A204.1 (cell line): ENCODE results near the gene MAN2A1.
"Not testable (repeated sequence)": the region's sequence is repeated elsewhere in the genome, so short reads cannot be mapped to it uniquely, and the experiment has no call there.

Experiments used
- FAIRE-seq: peaks from 2 replicates; lab custom pipeline; 2012; peaks lifted over from hg19 to GRCh38; lab: Jason Lieb, UNC

MAN2A1 gene

DNA sequence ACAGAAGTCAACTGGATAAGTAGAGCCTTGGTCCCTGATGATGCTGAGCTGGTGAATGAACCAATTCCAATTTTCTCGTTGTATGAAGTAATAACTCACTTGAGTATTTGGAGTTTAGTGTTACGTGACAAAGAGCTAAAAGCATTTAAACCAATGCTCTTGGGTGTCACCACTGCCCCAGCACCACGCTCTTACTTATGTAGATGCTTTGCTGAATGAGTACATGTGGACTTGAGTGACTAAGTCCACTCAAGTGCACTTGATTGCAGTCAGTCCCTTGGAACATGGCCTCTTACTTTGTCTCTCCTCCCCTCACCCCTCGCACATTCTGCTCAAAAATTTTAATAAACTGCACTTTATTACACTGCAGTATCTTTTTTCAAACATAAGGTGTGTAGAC, 184.0 kb downstream of the MAN2A1 start:
- FAIRE-seq, result no peak

DNA sequence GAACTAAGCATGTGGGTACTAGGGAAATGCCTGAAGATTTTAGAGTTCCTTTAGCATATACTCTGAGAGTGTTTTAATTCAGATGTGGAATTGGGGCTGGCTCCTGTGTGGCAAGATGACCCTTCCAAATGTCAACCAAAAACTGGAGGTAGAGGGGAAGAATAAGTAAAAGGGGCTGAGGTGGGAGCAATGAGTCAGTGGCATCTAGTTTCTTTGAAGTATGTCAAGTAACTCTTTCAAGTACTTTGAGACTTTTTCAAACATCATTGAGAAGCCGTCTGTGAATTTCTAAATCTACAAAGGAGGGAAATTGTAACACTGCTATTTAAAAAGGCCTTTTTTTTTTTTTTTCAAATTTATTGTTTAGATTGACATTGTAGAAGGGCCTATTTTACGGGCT, 184.4 kb downstream of the MAN2A1 start:
- FAIRE-seq, result no peak

DNA sequence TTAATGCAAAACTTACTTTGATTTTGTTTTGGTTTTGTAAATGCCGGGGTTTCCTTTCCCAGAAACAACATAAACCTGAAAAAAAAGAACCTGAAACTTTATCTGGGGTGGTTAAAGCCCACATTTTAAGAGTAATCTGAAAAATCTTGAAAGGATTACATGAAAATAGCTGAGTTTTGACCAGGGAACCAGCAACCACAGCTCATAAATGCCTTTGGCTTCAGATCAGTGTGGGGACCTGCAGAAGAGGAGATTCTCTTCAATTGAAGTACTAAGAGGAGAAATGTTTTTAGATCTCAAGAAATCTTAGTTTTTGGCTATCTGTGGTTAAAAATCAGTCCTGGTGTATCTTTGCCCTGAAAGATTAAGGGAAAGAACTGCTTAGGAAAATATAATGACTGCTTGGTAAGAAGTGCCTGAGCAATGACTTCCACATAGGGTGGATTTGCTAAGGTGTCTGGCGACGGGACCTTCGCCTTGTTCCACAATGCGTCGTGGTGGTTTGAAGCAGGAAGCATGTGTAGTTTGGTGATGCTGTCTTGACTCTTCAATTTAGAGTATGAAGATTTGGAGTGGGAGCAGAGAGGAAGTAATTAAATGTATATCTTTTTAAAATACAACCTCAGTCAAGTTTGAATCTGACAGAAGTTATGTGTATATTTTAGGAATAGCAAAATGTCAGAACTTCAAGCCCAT, 186.5 kb downstream of the MAN2A1 start:
- FAIRE-seq, result no peak

DNA sequence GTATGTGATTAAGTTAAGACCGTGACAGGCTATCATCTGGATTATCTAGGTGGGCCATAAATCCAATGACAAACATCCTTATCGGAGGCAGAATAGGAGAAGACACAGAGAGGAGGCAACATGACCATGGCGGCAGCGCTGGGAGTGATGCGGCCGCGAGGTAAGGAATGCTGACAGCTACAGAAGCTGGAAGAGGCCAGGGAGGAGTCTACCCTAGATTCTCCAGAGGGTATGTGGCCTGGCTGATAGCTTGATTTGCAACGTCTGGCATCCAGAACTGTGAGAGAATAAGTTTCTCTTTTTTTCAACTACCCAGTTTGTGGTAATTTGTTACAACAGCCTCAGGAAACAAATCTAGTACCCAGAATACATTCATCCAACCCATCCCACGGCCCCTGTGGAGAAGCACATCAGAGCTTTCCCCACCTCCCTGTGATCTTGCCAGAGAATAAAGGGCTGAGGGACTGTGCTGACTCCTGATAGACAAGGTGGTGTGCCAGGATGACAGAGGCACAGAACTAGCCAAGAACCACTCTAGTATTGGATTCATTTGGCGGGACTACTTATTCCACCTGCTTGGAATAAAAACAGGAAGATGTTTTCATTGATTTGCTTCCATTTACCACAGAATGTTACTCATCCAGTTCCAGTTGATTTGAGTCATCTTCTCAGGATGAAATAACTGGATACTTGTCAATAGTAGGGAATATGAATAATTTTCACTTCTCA, 187.4 kb downstream of the MAN2A1 start:
- FAIRE-seq, result no peak

DNA sequence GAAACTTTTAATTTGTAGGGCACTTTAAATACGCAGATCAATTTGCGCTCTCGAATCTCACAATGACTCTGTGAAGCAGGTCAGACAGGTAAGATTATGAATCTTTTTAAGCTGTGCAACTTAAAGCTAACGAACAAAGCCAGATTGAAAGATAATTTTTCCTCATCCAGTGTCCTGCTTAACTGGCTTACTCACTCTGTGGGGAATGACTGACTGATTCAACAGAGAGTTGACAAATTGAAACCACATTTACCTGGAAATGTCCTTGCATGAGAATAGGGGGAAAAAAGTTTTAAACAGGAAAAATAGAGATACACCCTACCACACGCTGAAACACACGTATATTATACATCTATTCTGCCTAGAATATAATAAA, 187.9 kb downstream of the MAN2A1 start:
- FAIRE-seq, result no peak

DNA sequence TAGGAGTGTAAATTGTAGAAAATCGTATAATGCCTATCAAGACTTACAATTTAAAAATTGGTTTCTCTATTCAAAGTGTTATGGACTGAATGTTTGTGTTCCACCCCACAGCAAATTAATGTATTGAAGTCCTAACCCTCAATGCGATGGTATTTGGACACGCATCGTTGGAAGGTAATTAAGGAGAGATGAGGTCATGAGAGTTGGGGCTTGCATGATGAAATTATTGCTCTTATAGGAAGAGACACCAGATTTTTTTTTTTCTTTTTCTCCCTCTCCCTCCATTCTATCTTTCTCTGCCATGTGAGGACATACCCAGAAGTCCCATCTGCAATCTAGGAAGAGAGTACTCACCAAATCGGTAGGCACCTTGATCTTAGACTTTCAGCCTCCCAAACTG, 189.2 kb downstream of the MAN2A1 start:
- FAIRE-seq, result no peak

DNA sequence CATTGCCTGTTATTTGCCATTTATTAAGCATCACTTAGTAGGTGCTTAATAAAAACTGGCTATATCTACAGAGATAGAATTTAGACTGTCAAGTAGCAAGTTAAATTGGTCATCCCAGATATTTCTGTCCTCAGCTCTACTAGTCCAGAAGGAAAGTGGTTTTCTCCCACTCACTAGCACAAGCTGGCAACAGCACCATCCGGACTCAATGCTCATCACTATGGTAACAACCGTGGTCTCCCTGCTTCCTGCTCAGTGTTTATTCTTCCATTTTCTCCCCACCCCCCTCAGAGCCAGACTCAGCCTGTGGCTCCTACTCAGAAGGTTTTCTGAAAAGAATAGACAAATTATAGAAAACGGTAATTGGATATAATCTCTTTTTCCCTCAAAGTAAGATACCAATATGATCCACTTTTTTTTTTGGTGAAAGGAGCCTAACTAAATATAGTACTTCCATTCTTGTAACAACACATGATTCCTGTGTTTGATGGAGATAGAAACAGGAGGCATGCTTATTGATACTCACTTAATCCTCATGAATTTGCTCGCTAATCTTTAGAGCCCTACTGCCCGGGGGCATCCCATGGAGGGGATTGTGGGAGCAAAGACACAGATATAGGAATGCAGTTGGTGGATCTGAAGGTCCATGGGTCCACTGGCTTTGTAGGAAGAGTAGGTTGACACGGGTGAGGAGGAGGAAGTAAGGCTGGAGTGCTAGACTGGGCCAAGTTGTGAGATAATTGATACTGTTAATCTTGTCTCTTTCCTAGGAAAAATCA, 191.4 kb downstream of the MAN2A1 start:
- FAIRE-seq, result no peak

DNA sequence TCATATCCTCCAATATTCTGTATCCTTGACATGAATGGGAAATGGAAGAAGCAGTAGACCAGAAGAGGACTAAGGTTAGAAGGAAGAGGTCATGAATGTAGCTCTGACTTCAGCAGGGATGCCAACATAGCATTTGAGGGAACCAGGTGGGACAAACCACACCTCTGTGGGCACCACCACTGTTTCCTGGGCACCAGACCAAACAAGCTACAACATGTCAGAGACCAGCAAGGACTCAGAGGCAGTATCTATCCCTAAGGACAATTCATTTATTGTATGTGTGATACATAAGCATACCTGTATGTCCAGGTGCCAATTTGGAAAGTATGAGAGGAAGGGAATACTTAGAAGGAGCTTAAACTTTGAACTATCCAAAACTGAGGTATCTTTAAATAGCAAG, 192.8 kb downstream of the MAN2A1 start:
- FAIRE-seq, result no peak

DNA sequence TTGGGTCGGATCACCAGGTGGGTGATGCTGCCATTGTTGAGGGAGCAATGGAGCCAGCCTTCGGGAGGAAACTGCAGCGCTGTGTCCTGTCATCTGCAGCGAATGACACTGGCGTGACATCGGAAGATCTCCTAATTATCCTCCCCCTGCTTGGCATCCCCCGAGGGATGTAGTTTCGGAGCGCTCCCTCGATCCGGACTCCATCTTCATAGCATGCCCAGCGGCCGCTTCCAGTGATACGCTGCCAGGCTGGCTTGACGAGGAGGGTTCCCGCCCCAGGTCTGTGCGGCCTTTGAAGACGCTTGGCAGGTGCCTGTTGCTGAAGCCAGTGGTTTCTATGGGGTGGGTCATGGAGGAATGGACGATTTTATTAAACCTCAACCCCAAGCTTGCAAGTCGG, 194.9 kb downstream of the MAN2A1 start:
- no peak for FAIRE-seq

DNA sequence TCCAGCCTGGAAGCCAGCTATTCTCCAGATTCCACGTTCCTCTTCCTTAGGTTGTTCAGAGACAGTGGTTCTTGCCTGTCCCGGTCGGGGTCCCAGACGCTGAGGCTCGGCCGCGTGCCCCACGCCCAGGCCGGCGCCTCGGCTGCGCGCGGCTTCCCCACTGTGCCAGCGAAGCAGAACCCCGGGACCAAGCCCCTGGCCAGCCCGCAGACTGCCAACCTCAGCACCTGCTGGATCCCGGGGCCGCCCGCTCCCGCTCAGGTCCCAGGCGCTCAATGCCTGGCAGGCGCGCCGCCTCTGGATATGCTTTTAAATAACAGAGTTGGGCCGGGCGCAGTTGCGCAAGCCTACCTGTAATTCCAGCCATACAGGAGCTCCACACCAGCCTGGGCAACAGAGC, 195.5 kb downstream of the MAN2A1 start:
- FAIRE-seq, result no peak

DNA sequence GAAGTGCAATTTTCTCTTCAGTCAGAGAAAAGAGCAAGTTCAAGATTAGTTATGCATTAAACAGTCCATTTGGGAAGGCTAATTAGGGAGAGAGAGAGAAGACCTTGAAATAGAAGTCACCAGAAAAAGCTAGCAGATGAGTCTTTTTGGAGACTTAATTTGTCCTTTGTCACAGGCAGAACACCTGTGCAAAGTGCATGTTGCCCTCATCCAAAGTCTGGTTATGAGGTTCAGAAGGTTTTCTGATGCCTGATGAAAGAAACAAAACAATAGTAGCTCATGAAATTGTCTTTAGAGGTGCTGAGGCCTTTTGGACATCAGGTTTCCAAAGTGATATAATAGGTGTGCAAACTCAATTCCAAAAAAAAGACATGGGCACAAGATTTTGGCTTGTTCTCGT, 199.3 kb downstream of the MAN2A1 start:
- FAIRE-seq, result no peak

DNA sequence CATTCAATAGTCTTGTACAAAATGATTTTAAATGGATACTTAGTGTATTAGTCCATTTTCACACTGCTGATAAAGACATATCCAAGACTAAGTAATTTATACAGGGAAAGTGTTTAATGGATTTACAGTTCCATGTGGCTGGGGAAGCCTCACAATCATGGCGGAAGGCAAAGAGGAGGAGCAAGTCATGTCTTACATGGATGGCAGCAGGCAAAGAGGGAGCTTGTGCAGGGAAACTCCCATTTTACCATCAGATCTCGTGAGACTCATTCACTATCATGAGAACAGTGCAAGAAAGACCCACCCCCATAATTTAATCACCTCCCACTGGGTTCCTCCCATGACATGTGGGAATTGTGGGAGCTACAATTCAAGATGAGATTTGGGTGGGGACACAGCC, 203.5 kb downstream of the MAN2A1 start:
- FAIRE-seq, result not testable (repeated sequence)

DNA sequence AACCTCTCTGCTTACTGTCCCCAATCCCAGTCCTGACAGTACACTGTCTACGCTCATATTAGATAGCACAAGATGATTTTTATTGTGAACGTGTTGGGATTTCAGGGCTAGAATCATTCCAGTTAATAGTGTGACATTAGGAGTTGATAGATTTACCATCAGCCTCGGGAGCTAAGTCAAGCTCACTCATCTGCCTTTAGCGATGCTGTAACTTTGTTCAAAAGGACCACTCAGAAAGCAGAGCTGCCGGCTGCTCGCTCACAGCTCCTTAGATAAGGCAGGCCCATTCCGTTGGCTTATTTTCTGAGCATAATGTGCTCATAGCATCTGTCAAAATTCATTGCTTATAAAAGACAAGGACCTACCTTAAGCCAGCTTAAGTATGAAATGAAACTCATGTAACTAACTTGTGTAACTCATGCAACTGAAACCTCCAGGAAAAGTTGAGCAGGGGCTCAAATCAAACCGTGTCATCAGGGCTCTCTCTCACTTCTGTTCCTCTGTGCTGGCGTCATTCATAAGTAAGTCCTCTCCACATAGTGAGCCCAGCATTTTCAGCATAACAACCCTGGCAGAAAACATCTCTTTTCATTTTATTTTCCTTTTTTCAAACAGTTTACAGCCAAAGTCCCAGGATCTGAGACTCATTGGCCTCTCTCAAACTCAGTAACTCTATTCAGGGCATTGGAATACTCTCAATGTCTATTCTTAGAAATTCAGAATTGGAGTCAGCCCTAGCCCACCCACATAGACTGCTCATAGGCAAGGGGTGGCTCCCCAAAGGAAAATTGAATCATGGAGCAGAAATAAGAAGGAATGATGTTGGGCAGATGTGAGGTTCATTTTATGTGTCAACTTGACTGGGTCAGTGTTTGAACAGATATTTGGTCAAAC, 208.8 kb downstream of the MAN2A1 start:
- FAIRE-seq, result no peak

DNA sequence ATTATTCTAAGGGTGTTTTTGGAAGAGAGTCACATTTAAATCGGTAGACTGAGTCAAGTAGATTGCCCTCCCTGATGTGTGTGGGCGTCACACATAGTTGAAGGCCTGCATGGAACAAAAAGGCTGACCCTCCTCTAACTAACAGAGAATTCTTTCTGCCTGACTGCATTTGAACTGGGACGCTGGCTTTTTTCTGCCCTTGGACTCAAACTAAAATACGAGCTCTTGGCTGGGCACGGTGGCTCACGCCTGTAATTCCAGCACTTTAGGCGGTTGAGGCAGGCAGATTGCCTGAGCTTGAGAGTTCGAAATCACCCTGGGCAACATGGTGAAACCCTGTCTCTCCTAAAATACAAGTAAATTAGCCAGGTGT, 209.4 kb downstream of the MAN2A1 start:
- FAIRE-seq, result no peak

DNA sequence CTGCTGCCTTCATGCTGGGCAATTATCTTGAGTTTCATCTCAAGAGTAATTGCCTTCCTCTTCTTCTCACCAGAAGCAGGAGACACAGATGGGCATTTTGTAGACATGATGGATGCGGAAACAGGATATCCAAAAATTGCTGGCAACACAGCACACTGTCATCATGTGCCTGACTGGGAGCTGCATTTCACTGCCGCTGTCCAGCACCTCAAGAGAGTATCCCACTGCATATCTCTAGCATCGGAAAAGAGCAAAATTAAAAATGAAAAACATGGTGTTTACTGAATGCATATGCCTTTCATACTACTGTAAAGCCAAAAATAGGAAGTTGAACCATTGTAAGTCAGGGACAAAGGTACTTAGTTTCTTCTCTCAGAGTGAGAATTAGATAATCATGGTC, 210.7 kb downstream of the MAN2A1 start:
- no peak for FAIRE-seq

DNA sequence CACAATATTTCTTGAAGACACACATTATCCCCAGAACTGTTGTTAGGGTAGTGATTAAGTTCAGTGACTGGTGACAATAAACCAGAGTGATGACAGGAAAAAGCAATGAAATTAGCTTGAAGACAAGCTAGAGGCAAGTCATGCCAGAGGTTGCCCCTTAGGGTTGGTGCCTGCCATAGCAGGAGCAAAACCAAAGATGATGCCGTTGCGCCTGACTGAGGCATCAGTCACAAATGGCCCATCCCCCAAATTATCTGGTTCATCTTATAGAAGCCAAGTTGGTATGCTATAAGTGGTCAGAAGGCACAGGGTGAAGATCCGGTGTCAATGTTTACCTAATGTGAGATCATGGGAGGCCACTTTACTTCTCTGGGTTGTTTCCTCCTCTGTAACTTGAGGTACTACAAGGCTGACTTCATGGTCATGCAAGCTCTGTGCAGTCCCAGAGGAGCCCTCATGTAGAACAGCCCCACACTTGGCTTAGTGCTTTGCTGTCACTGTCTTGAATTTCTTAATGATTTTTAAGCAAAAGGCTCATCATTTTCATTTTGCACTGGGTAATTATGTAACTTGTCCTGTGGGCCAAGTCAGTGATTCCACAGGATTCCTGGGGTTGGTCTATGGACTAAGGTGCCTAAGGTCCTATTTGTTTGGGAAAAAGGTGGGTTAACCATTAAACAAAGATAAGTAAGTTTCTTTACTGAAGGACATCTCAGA, 211.3 kb downstream of the MAN2A1 start:
- FAIRE-seq, result no peak

DNA sequence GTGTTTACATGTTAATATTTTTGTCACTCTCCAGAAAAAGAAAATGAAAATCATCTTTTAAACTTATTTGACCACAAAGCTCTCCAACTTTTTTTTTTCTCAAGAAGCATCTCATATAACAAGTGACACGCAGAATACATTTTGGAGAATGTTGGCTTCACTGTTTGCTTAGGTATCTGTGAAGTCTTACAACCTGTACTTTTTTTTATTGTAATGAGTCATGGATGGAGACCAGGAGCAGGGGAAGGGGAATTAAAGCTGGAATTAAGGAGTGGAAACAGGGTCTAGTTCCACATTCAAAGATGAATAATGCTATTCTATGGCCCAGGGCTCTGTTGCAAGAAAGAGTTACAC, 211.9 kb downstream of the MAN2A1 start:
- FAIRE-seq, result no peak

DNA sequence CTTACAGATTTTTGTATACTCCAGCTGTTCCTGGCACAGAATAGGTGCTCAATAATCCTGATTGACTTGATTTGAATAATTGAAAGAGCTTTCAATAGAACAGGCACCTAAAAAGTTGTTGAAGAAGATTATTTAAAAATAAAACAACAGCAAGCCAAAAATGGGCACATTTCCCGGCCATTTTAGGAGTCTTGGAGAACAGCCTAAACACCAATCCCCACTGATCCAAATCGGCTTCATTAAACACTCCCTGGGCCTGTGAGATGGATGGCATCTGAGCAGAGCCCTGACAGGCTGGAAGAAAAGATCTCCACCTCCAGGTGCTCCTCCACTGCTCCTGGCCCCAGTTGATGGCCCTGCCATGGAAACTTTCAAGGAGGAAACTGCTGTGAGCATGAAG, 213.3 kb downstream of the MAN2A1 start:
- FAIRE-seq, result no peak

DNA sequence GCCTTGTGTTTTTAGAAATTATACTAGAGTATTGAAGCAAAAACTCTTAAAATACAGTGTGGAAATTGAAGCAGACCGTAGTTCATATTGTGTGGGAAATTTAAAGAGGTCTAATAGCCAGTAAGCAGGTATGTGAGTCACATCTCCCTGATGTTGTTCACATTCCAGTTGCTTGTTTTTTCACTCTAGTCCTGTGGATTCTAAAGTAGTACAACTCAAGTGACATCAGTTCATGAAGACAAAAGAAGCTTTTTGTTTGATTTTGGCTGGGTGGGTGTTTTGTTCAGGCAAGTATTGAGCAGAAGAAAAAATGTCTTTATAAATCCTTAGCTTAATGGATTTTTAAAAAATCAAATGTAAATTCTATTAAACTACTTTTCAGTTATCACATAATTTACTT, 216.2 kb downstream of the MAN2A1 start:
- FAIRE-seq, result no peak

DNA sequence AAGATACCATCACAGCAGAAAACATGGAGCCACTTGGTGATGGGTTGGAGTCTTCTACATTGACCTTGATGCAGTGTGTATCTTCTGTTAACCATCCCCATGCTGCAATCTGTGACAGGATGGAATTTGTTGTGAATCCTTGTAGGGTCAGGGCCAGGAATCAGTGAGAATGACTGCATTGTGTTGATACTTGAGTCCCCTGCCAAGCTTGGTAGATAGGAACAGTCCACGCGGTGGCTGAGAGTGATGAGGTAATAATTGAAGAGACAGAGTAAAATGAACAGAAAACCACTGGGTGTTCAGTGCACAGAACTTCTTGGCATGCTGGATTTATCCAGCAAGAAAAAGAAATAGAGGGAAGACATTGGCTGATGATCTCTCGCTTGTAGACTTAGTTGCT, 217.5 kb downstream of the MAN2A1 start:
- no peak for FAIRE-seq

DNA sequence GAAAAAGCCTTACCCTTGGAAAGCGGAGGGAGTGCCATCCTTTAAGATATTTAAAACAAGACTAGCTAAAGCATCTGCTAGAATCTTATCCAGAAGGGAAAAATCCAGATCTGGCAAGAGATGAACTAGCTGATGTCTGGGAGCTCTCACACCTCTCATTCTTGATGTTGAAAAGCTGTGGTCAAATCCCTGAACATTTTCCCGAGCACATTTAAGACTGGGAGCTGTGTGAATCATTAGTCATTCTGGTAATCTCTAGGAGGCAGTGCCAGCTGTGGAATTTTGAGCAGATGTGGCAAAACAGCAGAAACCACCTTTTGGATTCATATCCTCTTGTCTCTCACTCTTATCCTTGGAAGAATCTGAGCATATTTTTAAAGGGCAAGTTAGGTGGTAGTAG, 218.0 kb downstream of the MAN2A1 start:
- FAIRE-seq, result no peak

DNA sequence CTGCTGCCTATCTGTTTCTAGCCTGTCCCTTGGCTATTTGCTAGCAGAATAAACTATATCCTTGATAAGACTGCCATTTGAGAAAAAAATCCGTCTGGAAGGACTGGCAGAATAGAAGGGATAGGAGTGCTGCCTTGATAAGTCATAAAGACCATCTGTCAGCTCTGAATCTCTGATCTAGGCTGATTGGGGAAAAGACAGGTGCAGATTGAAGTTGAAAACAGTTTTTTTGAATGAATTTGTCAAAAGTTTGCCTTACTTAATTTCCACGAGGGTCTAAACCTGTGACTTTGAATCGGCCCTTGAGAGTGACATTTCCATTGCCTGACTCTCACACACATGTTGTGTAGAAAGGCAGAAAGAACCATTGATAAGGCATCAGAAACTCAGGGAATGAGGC, 218.6 kb downstream of the MAN2A1 start:
- no peak for FAIRE-seq
